Type B pancreatic cell (in vitro differentiated cells): Measurements from ENCODE around the gene MED8. TPM values are rescaled to one million over a fixed set of nuclear protein-coding genes. Genes with fewer than 3 reads are reported as not detected.

Source experiments
- DNase-seq: peaks from one replicate; pipeline ENCODE4 v3.0.0; 2021; ENCODE audit warnings: mixed read lengths; ENCODE audit not compliant: unreplicated experiment; ENCODE audit errors: extremely low spot score
- H3K27ac Mint-ChIP-seq: 2 replicates; pipeline ENCODE4 v1.8.0; 2021; ENCODE audit warnings: mild to moderate bottlenecking, mixed read lengths
- H3K27me3 Mint-ChIP-seq: 2 replicates; pipeline ENCODE4 v1.8.0; 2021; ENCODE audit warnings: mixed read lengths
- H3K36me3 Mint-ChIP-seq: 2 replicates; pipeline ENCODE4 v1.8.0; 2021; ENCODE audit warnings: mixed read lengths
- H3K4me1 Mint-ChIP-seq: one replicate; pipeline ENCODE4 v1.8.0; 2021; ENCODE audit warnings: mixed read lengths; ENCODE audit not compliant: unreplicated experiment
- H3K4me3 Mint-ChIP-seq: 2 replicates; pipeline ENCODE4 v1.8.0; 2021; ENCODE audit warnings: mild to moderate bottlenecking, mixed read lengths
- H3K9me3 Mint-ChIP-seq: 2 replicates; pipeline ENCODE4 v1.8.0; 2021; ENCODE audit warnings: mixed read lengths
- CTCF ChIP-seq: fragments of 200-600 bp; sonication (generic); conservative IDR thresholded peaks from 2 replicates; pipeline ENCODE4 v1.5.0; 2021; ENCODE audit warnings: antibody characterized with exemption, mild to moderate bottlenecking
- total RNA-seq: library from RNA; stranded (reverse); gene quantifications from 2 replicates; pipeline ENCODE4 v1.2.1, GENCODE V29; 2021; ENCODE audit warnings: low replicate concordance

MED8 gene
- total RNA-seq, 1 donor from 2014 or later: 37.2 TPM

- H3K27me3 Mint-ChIP-seq: no peaks in the 10 kb centered on the region
Measured at GRCh38 chr1:43388613-43389012, 987 bp downstream of the MED8 start.

GRCh38 chr1:43387976-43388599 is 1.5 kb downstream of the MED8 start:
- Mint-ChIP-seq H3K27ac (peak overlapping the region; percentile 100), H3K4me1 (peaks cover 29% of the 10 kb centered on the region), H3K4me3 (peak overlapping the region; percentile 100), H3K9me3 (no peaks in the 10 kb centered on the region), H3K36me3 (peaks cover 14% of the 10 kb centered on the region), H3K27me3 (no peaks in the 10 kb centered on the region)
- DNase-seq: no peak
- no peak for TF ChIP-seq CTCF

More at GRCh38 chr1:43388613-43389012, 987 bp downstream of the MED8 start:
- peaks cover 18% of the 10 kb centered on the region for H3K36me3 Mint-ChIP-seq
- no peak for DNase-seq
- peaks cover 27% of the 10 kb centered on the region for H3K4me1 Mint-ChIP-seq
- TF ChIP-seq CTCF: no peak
- no peaks in the 10 kb centered on the region for H3K9me3 Mint-ChIP-seq
- H3K27ac Mint-ChIP-seq: peak overlapping the region; percentile 100
- peak overlapping the region; percentile 100 for H3K4me3 Mint-ChIP-seq

- Mint-ChIP-seq H3K27ac (peak overlapping the region; percentile 13), H3K4me3 (no peak overlapping the region), H3K4me1 (peaks cover 35% of the 10 kb centered on the region), H3K9me3 (no peaks in the 10 kb centered on the region), H3K27me3 (no peaks in the 10 kb centered on the region), H3K36me3 (peaks cover 14% of the 10 kb centered on the region)
- no peak for TF ChIP-seq CTCF
- DNase-seq: no peak
Measured at GRCh38 chr1:43386676-43387075, 2.9 kb downstream of the MED8 start.

DNA sequence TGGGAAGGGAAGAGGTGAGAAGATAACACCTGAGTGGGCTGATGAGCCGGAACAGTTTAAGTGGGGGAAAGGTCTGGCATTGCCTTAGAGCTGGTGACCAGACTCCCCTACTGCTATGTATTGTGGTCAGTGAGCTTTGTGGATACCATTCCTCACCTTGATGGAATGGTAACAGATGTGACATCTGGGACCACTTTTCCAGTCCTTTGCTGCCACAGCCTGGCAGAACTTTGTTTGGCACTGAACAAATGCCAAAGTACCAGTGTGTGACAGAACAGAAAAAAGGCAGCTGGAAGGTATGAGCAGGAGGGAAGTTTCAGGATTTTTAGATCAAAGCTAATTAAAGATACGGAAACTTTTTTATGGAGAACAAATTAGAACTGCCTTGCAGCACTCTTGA is 6.2 kb downstream of the MED8 start:
- DNase-seq: no peak
- no peaks in the 10 kb centered on the region for H3K27me3 Mint-ChIP-seq
- H3K4me1 Mint-ChIP-seq: peaks cover 13% of the 10 kb centered on the region
- H3K27ac Mint-ChIP-seq: no peak overlapping the region
- no peak overlapping the region for H3K4me3 Mint-ChIP-seq
- TF ChIP-seq CTCF: no peak
- H3K9me3 Mint-ChIP-seq: no peaks in the 10 kb centered on the region
- peaks cover 16% of the 10 kb centered on the region for H3K36me3 Mint-ChIP-seq

DNA sequence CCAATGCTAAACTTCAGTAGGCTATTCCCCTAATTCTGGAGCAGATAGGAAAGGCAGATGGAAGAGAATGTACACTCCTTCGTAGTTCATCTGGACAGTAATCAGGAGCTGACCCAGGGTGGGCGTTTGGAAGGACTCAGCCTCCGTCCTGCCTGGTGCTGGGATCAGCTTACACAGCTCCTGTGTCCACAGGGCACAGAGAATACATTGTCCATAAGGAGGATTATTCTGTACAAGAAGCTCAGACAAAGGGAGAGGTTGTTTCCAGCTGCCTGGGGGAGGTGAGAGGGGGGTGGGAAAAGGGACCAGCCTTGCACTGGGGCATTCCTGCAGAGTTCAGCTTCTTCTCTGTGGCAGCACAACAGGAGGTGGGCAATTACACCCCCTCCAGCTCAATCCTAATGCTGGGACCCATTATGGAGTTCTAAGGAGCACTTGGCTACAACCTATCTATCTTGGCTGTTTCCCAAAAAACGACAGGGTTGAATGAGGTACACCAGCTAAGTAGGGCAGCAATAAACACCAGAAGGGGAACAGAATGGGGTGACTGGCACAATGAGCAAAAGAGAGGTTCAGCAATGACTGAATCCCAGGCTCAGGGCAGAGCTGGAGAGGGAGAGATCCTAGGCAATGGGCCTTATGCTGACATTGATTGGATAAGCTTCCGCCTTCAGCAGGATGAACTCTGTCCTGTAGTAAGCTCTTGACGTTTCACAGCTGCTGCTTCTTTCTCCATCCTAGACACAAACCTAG is 7.4 kb downstream of the MED8 start:
- Mint-ChIP-seq H3K4me1 (peaks cover 14% of the 10 kb centered on the region), H3K27ac (no peak overlapping the region), H3K27me3 (no peaks in the 10 kb centered on the region), H3K36me3 (peaks cover 16% of the 10 kb centered on the region), H3K4me3 (no peak overlapping the region), H3K9me3 (no peaks in the 10 kb centered on the region)
- DNase-seq: no peak
- no peak for TF ChIP-seq CTCF
